GM12878 (cell line): ENCODE data around the gene PGM5.

Experiments used
- CTCF ChIP-seq, 3 experiments: IDR thresholded peaks in 2 of 3; conservative IDR thresholded peaks in 1 of 3; 2 replicates each; pipeline ENCODE4 v1.5.1; 2011; ENCODE audit warnings: low read depth in 3 of 3, low read length in 3 of 3, mild to moderate bottlenecking in 3 of 3, control low read depth in 2 of 3, moderate library complexity in 2 of 3, inconsistent platforms in 1 of 3, mixed read lengths in 1 of 3; ENCODE audit not compliant: control insufficient read depth in 2 of 3, insufficient read depth in 1 of 3; ENCODE audit errors: extremely low read depth in 1 of 3
- JUNB ChIP-seq: IDR thresholded peaks from 2 replicates; pipeline ENCODE4 v1.6.1; 2016; ENCODE audit warnings: antibody characterized with exemption, mild to moderate bottlenecking
- NR2F1 ChIP-seq: fragments of 450-650 bp; conservative IDR thresholded peaks from 2 replicates; pipeline ENCODE4 v1.6.1; 2017; ENCODE audit warnings: mild to moderate bottlenecking
- TCF3 ChIP-seq: IDR thresholded peaks from 2 replicates; pipeline ENCODE4 v1.6.1; 2012; ENCODE audit warnings: low read depth, mild to moderate bottlenecking, low read length, borderline replicate concordance; ENCODE audit not compliant: insufficient read depth
- USF2 ChIP-seq: IDR thresholded peaks from 2 replicates; pipeline ENCODE4 v1.6.1; 2011; ENCODE audit warnings: low read depth, low read length, improper control_type of control experiment, borderline replicate concordance
- ZBED1 ChIP-seq: IDR thresholded peaks from 2 replicates; pipeline ENCODE4 v1.6.1; 2016; ENCODE audit warnings: borderline replicate concordance
- ZNF274 ChIP-seq: IDR thresholded peaks from one replicate; pipeline ENCODE4 v1.8.0; 2011; ENCODE audit not compliant: insufficient read length, insufficient read depth
- TF ChIP-seq, protein P1 (sequence below): fragments of 150-350 bp; IDR thresholded peaks from 2 replicates; pipeline ENCODE4 v1.6.1; 2016; ENCODE audit warnings: low read depth, low read length

DNA sequence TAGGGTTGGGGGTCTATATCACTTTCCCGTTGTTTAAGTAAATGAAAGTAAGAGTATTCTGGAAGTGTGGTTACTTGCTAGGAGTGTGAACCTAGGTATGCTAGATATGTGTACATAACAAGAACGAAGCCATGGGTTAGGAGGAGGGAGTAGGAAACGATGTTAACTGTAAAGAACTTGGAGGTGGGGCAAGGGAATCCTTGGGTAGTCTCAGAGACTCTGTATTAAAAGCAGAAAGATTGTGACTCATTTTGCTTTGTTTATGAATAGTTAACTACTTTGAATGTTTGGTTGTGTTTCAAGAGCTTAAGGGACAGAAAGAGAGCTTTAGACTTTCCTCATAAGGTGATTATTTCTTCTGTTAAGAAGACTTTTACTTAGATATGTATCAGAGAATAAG lies 124.4 kb downstream of the PGM5 start:
- no peak for TF ChIP-seq CTCF (IDR thresholded peaks at IDR 0.05 in 2 of 3, conservative IDR thresholded peaks at IDR 0.05 in 1 of 3; ENCODE audit: control insufficient read depth in 2 of 3, extremely low read depth in 1 of 3, insufficient read depth in 1 of 3, low read depth in 3 of 3, low read length in 3 of 3)
- TF ChIP-seq, protein P1, sequence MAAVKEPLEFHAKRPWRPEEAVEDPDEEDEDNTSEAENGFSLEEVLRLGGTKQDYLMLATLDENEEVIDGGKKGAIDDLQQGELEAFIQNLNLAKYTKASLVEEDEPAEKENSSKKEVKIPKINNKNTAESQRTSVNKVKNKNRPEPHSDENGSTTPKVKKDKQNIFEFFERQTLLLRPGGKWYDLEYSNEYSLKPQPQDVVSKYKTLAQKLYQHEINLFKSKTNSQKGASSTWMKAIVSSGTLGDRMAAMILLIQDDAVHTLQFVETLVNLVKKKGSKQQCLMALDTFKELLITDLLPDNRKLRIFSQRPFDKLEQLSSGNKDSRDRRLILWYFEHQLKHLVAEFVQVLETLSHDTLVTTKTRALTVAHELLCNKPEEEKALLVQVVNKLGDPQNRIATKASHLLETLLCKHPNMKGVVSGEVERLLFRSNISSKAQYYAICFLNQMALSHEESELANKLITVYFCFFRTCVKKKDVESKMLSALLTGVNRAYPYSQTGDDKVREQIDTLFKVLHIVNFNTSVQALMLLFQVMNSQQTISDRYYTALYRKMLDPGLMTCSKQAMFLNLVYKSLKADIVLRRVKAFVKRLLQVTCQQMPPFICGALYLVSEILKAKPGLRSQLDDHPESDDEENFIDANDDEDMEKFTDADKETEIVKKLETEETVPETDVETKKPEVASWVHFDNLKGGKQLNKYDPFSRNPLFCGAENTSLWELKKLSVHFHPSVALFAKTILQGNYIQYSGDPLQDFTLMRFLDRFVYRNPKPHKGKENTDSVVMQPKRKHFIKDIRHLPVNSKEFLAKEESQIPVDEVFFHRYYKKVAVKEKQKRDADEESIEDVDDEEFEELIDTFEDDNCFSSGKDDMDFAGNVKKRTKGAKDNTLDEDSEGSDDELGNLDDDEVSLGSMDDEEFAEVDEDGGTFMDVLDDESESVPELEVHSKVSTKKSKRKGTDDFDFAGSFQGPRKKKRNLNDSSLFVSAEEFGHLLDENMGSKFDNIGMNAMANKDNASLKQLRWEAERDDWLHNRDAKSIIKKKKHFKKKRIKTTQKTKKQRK, result no peak
- no peak for TF ChIP-seq NR2F1
- TF ChIP-seq USF2, result no peak
- no peak for TF ChIP-seq ZNF274
- TF ChIP-seq ZBED1, result no peak
- TF ChIP-seq JUNB, result no peak
- no peak for TF ChIP-seq TCF3
